ENCODE data around the gene NBAS. TPM values are rescaled to one million over a fixed set of nuclear protein-coding genes. Genes with fewer than 3 reads are reported as not detected.

NBAS gene
- total and polyA plus RNA-seq, 2 of the 4 experiments (the other 2 are of a cell fraction) = 22.3 to 105 TPM

- Histone ChIP-seq H3K4ac (ENCODE audit: low read depth, low read length) (no peak overlapping the region), H3K56ac (ENCODE audit: extremely low read depth, insufficient read depth, low read length) (no peak overlapping the region), H2AK9ac (replicated peaks; ENCODE audit: low read depth, low read length, poor library complexity) (no peak overlapping the region), H3K9me1 (ENCODE audit: insufficient read depth, low read length) (no peaks in the 10 kb centered on the region), H3K4me2 (ENCODE audit: low read depth, low read length) (no peak overlapping the region), H3K9me3 (ENCODE audit: control insufficient read depth, insufficient read depth, low read length) (no peaks in the 10 kb centered on the region), H3K27me3 (ENCODE audit: control insufficient read depth, insufficient read depth, low read length) (no peaks in the 10 kb centered on the region), H3K36me3 (ENCODE audit: control insufficient read depth, insufficient read depth, low read length) (peaks cover 7% of the 10 kb centered on the region), H2AFZ (replicated peaks; ENCODE audit: low read length, poor library complexity) (no peak overlapping the region), H3K27ac (ENCODE audit: insufficient read depth, low read length) (no peak overlapping the region), H3K4me3 (ENCODE audit: insufficient read depth, low read depth, low read length) (no peak overlapping the region), H3K14ac (replicated peaks; ENCODE audit: low read depth, low read length) (no peak overlapping the region), H4K8ac (ENCODE audit: low read depth in 2 of 2, low read length in 2 of 2) (no peak overlapping the region), H2BK120ac (ENCODE audit: low read depth, low read length) (no peak overlapping the region), H4K5ac (ENCODE audit: low read depth, low read length) (no peak overlapping the region), H3K9ac (ENCODE audit: low read depth, low read length) (no peak overlapping the region), H4K91ac (ENCODE audit: insufficient read depth, low read depth, low read length) (no peak overlapping the region), H3K79me1 (ENCODE audit: low read depth in 1 of 2, low read length in 2 of 2) (peaks cover 0 to 6% of the 10 kb centered on the region in 2 experiments; a peak in 1 of 4 replicates), H4K20me1 (ENCODE audit: insufficient read depth, low read length) (no peaks in the 10 kb centered on the region), H2BK15ac (ENCODE audit: low read depth, low read length) (no peak overlapping the region), H3K4me1 (ENCODE audit: control insufficient read depth, insufficient read depth, low read length) (peaks cover 3% of the 10 kb centered on the region; the same call in 1 of the 2 replicates), H2BK20ac (ENCODE audit: low read depth, low read length) (no peak overlapping the region), H2AK5ac (ENCODE audit: low read depth, low read length) (no peak overlapping the region), H3K18ac (ENCODE audit: low read depth, low read length) (no peak overlapping the region), H2BK5ac (ENCODE audit: low read depth, low read length, poor library complexity, severe bottlenecking) (no peak overlapping the region), H3K23ac (ENCODE audit: low read depth, low read length) (no peak overlapping the region)
- TF ChIP-seq, protein P1, sequence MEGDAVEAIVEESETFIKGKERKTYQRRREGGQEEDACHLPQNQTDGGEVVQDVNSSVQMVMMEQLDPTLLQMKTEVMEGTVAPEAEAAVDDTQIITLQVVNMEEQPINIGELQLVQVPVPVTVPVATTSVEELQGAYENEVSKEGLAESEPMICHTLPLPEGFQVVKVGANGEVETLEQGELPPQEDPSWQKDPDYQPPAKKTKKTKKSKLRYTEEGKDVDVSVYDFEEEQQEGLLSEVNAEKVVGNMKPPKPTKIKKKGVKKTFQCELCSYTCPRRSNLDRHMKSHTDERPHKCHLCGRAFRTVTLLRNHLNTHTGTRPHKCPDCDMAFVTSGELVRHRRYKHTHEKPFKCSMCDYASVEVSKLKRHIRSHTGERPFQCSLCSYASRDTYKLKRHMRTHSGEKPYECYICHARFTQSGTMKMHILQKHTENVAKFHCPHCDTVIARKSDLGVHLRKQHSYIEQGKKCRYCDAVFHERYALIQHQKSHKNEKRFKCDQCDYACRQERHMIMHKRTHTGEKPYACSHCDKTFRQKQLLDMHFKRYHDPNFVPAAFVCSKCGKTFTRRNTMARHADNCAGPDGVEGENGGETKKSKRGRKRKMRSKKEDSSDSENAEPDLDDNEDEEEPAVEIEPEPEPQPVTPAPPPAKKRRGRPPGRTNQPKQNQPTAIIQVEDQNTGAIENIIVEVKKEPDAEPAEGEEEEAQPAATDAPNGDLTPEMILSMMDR (conservative IDR thresholded peaks at IDR 0.05; ENCODE audit: low read depth, low read length) = no peak
- TF ChIP-seq, protein P2, sequence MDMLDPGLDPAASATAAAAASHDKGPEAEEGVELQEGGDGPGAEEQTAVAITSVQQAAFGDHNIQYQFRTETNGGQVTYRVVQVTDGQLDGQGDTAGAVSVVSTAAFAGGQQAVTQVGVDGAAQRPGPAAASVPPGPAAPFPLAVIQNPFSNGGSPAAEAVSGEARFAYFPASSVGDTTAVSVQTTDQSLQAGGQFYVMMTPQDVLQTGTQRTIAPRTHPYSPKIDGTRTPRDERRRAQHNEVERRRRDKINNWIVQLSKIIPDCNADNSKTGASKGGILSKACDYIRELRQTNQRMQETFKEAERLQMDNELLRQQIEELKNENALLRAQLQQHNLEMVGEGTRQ (IDR thresholded peaks at IDR 0.05; ENCODE audit: low read depth, low read length) = no peak
- TF ChIP-seq RFX5 (IDR thresholded peaks at IDR 0.05; ENCODE audit: low read depth, low read length) (no peak), MAZ (IDR thresholded peaks at IDR 0.05; ENCODE audit: borderline replicate concordance, low read depth, low read length) (no peak), MAFK (IDR thresholded peaks at IDR 0.05; ENCODE audit: low read depth, low read length) (no peak)
- intact Hi-C loops (cut with micrococcal nuclease) (no loop called here), in situ Hi-C loops (cut with MboI; ENCODE audit: low sequenced_read_pairs) (no loop called here), dilution Hi-C loops (cut with HindIII; ENCODE audit: low sequenced_read_pairs, unreplicated experiment) (no loop called here)
- DNase-seq = no peak
- POLR2A ChIA-PET (ENCODE audit: unreplicated experiment) = no interaction called here
- no TSS peak for BruUV-seq (replicated peaks)
- no CpG with 5 or more reads among the region's 2 CpGs for WGBS, 2 experiments (ENCODE audit: extremely low coverage in 2 of 2, insufficient read length in 1 of 2)
- ATAC-seq (ENCODE audit: low read depth) = no peak
- CTCF ChIA-PET = no interaction called here
Measured at GRCh38 chr2:15365411-15365810, 195.7 kb downstream of the NBAS start.

Data from IMR-90 (cell line).